Upper lobe of right lung (tissue), 1 donor: ENCODE measurements around the gene GAN. TPM values are rescaled to one million over a fixed set of nuclear protein-coding genes. Genes with fewer than 3 reads are reported as not detected.

Experiments
- ATAC-seq: fragments of 200-7000 bp; cut with Tn5 transposase; one replicate; pipeline ENCODE4 v1.9.1; 2020; ENCODE audit warnings: mild to moderate bottlenecking, moderate library complexity
- DNase-seq: peaks from one replicate; pipeline ENCODE4 v3.0.0-alpha.2; 2020
- H3K27ac ChIP-seq: fragments of 200-600 bp; one replicate; pipeline ENCODE4 v1.8.0; 2022
- H3K27me3 ChIP-seq: fragments of 200-600 bp; one replicate; pipeline ENCODE4 v1.8.0; 2022; ENCODE audit warnings: mild to moderate bottlenecking
- H3K36me3 ChIP-seq: fragments of 200-600 bp; one replicate; pipeline ENCODE4 v1.8.0; 2022
- H3K4me1 ChIP-seq: fragments of 200-600 bp; one replicate; pipeline ENCODE4 v1.8.0; 2022
- H3K4me3 ChIP-seq: fragments of 200-600 bp; one replicate; pipeline ENCODE4 v1.8.0; 2022; ENCODE audit warnings: mild to moderate bottlenecking
- H3K9me3 ChIP-seq: fragments of 200-600 bp; one replicate; pipeline ENCODE4 v1.8.0; 2022
- CTCF ChIP-seq: fragments of 200-600 bp; IDR thresholded peaks from one replicate; pipeline ENCODE4 v1.8.0; 2022; ENCODE audit warnings: antibody characterized with exemption
- intact Hi-C: fragments of 100-400 bp; cut with DNase I; formaldehyde crosslinking; loops from one replicate; pipeline ENCODE4 v1.11.0; 2022
- total RNA-seq: library from RNA; stranded (reverse); fragmentation: NEBNext Ultra II Directional; extraction: Animal tissue kit (Norgen Biotek cat#: 25700); gene quantifications from one replicate; pipeline ENCODE4 v1.2.1, GENCODE V29; 2021
- donor health status: DM: no; HTN: yes; CAD: no; lungs with severe emphysema.

Gene GAN
- total RNA-seq, 1 donor from 2014 or later, result 7.3 TPM

DNA sequence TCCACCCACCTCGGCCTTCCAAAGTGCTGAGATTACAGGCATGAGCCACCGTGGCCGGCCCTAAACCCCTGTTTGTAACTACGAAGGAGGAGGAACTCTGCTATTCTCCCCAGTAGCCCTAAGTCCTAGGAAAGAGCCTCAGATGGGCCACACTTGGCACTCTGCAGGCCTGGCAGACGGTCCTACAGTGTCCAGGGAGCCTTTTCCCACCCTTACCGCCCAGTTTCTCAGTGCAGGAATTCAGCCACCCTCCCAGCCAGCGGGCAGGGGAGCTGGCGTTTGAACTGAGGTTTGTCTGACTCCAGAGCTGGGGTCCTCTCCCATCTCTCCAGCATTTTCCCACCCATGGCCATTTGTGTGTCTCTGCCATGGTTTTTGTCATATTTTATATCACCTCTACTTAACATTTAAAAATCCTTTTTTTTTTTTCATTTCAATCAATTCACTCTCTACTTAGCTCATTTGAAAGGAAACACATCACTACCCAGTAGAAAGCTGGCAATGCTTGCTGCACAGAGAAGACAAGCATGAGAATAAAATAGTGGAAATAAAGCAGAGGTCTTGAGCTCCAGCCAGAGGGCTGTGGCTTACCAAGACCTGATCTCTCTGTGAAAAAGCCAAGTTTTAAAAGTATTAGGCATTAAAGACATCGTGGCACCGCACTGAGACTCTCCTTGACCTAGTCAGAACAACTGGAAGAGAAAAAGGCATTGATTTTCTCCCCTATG is 41.4 kb upstream of the GAN start:
- H3K27me3 ChIP-seq, result no peaks in the 10 kb centered on the region
- H3K27ac ChIP-seq, result no peak overlapping the region
- H3K4me3 ChIP-seq, result no peak overlapping the region
- no peak for TF ChIP-seq CTCF
- no peaks in the 10 kb centered on the region for H3K36me3 ChIP-seq
- peak; percentile 46 for DNase-seq
- intact Hi-C loops, result no loop called here
- no peaks in the 10 kb centered on the region for H3K9me3 ChIP-seq
- no peak for ATAC-seq
- H3K4me1 ChIP-seq, result no peaks in the 10 kb centered on the region

GRCh38 chr16:81275064-81275532 is 39.7 kb upstream of the GAN start:
- ATAC-seq, result no peak
- Histone ChIP-seq H3K27ac (no peak overlapping the region), H3K9me3 (no peaks in the 10 kb centered on the region), H3K4me3 (no peak overlapping the region), H3K36me3 (no peaks in the 10 kb centered on the region), H3K4me1 (no peaks in the 10 kb centered on the region), H3K27me3 (no peaks in the 10 kb centered on the region)
- no peak for TF ChIP-seq CTCF
- peak; percentile 35 for DNase-seq
- intact Hi-C loops, result no loop called here

- no peak for TF ChIP-seq CTCF
- DNase-seq (peak; percentile 30), ATAC-seq (no peak)
- H3K36me3 ChIP-seq, result no peaks in the 10 kb centered on the region
- no peak overlapping the region for H3K27ac ChIP-seq
- H3K4me1 ChIP-seq, result no peaks in the 10 kb centered on the region
- no peak overlapping the region for H3K4me3 ChIP-seq
- no peaks in the 10 kb centered on the region for H3K9me3 ChIP-seq
- intact Hi-C loops, result no loop called here
- H3K27me3 ChIP-seq, result no peaks in the 10 kb centered on the region
These were observed 39.0 kb upstream of the GAN start for GRCh38 chr16:81275795-81276194.

DNA sequence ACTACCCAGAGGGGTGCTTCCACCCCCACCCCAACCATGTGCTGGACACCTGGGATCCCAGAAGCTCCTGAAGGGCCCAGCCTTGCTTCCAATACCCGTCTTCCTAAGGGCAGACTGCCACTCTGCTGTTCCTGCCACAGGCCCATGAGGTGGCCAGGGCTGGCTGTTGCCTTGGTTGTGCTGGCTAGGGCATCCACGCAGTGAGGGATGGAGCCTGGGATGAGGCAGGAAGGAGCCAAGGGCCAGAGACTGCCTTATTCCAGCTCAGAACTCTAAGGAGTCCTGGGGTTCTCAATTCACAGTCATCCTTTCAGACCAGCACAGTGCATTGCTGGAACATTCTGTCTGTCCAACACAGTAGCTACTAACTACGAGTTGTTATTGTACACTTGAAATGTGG is 38.4 kb upstream of the GAN start:
- Histone ChIP-seq H3K4me1 (no peaks in the 10 kb centered on the region), H3K36me3 (no peaks in the 10 kb centered on the region), H3K27me3 (no peaks in the 10 kb centered on the region), H3K4me3 (no peak overlapping the region), H3K27ac (no peak overlapping the region), H3K9me3 (no peaks in the 10 kb centered on the region)
- ATAC-seq (peak; percentile 22), DNase-seq (no peak)
- TF ChIP-seq CTCF, result no peak
- intact Hi-C loops, result no loop called here

GRCh38 chr16:81277541-81278080 is 37.2 kb upstream of the GAN start:
- Histone ChIP-seq H3K9me3 (no peaks in the 10 kb centered on the region), H3K4me1 (no peaks in the 10 kb centered on the region), H3K36me3 (no peaks in the 10 kb centered on the region), H3K4me3 (no peak overlapping the region), H3K27ac (no peak overlapping the region), H3K27me3 (no peaks in the 10 kb centered on the region)
- TF ChIP-seq CTCF, result no peak
- DNase-seq, result peak; percentile 18
- peak; percentile 65 for ATAC-seq
- intact Hi-C loops, result no loop called here
